Measurements from ENCODE around the gene GNAI2. TPM values are rescaled to one million over a fixed set of nuclear protein-coding genes. Genes with fewer than 3 reads are reported as not detected.

GNAI2 gene
- total RNA-seq, 2 donors from 2014 or later = 331 to 413 TPM

DNA sequence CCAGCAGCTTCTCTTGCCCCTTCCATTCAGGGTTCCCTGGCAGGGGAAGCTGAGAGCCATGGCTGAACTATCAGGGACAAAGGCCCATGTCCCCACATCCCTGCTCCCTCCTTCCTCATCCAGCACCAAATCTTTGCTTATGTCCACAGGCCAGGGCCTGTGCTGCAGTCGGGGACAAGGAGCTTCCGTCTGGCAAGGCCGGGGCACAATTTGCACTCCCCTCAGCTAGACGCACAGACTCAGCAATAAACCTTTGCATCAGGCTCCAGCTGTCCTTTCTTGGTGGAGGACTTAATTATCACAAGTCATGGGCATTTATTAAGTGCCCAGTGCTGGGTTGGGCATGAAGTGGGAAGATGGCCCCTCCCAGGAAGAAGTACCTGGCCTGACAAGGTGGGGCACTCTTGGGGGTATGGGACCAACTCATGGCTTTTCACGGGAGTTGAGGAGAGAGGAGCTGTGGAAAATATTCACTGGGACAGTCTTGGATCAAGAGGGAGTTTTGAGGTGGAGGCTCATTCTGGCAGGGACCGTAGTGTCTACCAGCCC, 39.7 kb upstream of the GNAI2 start:
- H3K4me1 Mint-ChIP-seq (ENCODE audit: low read depth in 2 of 2) = peaks cover 0 to 5% of the 10 kb centered on the region in 2 donors
- ATAC-seq (no peak), DNase-seq (ENCODE audit: low spot score) (no peak)
- peaks cover 12 to 20% of the 10 kb centered on the region in 2 donors for H3K27me3 Mint-ChIP-seq
- no peak overlapping the region for H3K4me3 Mint-ChIP-seq
- H3K27ac Mint-ChIP-seq = no peak overlapping the region
- H3K36me3 Mint-ChIP-seq = no peaks in the 10 kb centered on the region
- H3K9me3 Mint-ChIP-seq = no peaks in the 10 kb centered on the region

DNA sequence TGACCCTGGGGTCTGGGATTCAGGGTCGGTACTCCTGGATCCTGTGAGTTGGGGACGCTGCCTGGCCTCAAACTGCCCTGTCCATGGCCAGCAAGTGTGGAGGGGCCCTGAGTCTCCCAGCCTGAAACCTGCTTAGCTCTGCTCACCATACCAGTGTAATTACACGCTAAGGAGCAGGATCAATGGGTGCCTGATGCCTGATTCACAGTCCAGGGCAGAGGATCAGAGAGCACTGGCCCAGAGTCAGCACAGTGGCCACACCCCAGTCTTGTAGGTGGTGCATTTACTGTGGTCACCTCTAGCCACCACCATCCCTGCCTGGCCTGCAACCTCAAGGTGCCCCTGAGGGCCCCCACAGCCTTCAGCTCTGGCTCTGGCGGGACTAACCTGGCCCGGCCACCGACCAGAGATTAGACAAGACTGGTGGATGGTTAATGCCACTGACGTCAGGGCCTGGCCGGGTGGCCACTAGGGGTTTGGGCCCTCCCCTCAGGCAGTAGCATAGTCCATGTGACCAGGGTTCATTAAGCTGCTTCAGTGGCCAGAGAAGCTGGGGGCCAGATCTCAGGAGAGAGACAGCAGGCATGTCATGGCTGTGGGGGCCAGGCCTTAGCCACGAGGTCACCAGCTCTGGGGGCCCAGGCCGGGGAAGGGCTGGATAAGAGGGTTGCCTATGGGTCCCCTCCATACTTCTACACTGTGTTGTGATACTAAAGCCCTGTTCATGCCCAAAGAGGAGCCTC, 34.3 kb upstream of the GNAI2 start:
- H3K36me3 Mint-ChIP-seq = no peaks in the 10 kb centered on the region
- H3K4me1 Mint-ChIP-seq (ENCODE audit: low read depth in 2 of 2) = no peaks in the 10 kb centered on the region
- no peaks in the 10 kb centered on the region for H3K9me3 Mint-ChIP-seq
- ATAC-seq = peak in 1 of 2 donors; percentile 24
- H3K27ac Mint-ChIP-seq = no peak overlapping the region
- peaks cover 23 to 24% of the 10 kb centered on the region in 2 donors for H3K27me3 Mint-ChIP-seq
- H3K4me3 Mint-ChIP-seq = no peak overlapping the region
- DNase-seq (ENCODE audit: low spot score) = no peak

DNA sequence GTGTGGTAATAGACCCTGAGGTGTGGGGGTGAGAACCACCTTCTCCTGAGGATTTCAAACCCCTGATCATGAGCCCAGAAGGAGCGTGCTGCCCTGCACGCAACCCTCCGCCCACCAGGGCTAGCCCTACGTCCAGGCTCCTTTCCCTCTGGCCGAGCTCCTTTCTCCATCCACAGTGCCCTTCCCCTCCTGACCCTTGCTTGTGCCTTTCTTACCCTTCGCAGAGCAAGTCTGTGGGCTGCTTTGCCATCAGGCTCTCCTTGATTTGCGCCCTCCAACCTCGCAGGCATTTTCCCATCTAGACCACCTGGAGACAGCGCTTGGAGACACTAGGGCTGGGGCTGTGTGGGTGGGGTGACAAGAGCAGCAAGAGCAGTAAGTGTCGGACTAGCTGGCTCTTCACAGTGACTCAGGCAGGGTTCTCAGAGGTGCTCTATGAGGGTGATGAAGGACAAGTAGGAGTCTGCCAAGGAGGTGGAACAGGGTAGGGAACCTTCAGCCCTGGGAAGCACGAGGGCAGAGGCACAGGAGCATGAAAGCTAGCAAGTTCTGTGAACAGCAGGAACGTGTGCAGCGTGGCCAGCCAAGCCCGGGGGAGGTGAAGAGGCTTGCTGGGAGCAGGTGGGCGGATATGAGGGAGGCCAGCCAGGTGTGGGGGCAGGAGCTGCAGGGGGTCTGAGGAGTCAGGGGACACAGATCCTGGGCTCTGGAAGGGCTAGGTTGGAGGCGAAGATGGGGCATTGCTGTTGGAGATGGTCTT, 33.5 kb upstream of the GNAI2 start:
- H3K9me3 Mint-ChIP-seq = no peaks in the 10 kb centered on the region
- DNase-seq (ENCODE audit: low spot score) (no peak), ATAC-seq (no peak)
- no peaks in the 10 kb centered on the region for H3K4me1 Mint-ChIP-seq (ENCODE audit: low read depth in 2 of 2)
- no peaks in the 10 kb centered on the region for H3K36me3 Mint-ChIP-seq
- peaks cover 20 to 25% of the 10 kb centered on the region in 2 donors for H3K27me3 Mint-ChIP-seq
- no peak overlapping the region for H3K4me3 Mint-ChIP-seq
- H3K27ac Mint-ChIP-seq = no peak overlapping the region

DNA sequence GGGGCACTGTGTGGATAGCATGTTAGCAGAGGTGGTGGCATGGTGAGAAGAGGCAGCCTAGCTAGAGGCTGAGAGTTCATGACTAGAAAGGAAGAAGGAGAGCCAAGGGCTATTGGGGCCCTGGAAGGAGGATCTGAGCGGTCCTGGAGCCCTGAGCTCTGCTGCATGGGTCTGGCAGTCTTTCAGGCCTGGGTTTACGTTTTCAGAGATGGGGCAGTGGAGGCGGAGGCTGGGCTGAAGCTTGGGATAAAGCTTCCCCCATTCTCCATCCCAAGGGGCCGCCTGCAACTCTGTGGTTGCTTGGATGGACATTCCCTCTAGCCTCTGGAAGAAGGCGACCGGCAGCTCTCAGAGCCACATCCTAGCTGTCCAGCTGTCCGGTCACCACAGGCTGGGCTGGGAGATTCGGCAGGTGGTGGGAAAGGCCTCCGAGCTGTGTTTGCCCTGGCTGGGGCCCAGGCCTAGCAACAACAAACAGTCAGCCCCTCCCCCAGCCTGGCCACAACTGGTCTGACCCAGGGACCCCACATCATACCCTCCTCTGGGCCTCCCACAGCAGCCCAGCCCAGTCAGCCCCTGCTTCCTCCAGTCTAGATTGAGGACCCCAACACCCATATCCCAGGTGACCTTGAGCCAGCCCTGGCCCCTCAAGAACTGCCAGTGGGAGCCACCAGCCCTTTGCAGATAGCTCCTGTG, 32.7 kb upstream of the GNAI2 start:
- H3K36me3 Mint-ChIP-seq = no peaks in the 10 kb centered on the region
- H3K27ac Mint-ChIP-seq = no peak overlapping the region
- H3K9me3 Mint-ChIP-seq = no peaks in the 10 kb centered on the region
- H3K4me3 Mint-ChIP-seq = no peak overlapping the region
- H3K4me1 Mint-ChIP-seq (ENCODE audit: low read depth in 2 of 2) = no peaks in the 10 kb centered on the region
- peaks cover 19 to 26% of the 10 kb centered on the region in 2 donors for H3K27me3 Mint-ChIP-seq
- no peak for ATAC-seq
- DNase-seq (ENCODE audit: low spot score) = no peak

DNA sequence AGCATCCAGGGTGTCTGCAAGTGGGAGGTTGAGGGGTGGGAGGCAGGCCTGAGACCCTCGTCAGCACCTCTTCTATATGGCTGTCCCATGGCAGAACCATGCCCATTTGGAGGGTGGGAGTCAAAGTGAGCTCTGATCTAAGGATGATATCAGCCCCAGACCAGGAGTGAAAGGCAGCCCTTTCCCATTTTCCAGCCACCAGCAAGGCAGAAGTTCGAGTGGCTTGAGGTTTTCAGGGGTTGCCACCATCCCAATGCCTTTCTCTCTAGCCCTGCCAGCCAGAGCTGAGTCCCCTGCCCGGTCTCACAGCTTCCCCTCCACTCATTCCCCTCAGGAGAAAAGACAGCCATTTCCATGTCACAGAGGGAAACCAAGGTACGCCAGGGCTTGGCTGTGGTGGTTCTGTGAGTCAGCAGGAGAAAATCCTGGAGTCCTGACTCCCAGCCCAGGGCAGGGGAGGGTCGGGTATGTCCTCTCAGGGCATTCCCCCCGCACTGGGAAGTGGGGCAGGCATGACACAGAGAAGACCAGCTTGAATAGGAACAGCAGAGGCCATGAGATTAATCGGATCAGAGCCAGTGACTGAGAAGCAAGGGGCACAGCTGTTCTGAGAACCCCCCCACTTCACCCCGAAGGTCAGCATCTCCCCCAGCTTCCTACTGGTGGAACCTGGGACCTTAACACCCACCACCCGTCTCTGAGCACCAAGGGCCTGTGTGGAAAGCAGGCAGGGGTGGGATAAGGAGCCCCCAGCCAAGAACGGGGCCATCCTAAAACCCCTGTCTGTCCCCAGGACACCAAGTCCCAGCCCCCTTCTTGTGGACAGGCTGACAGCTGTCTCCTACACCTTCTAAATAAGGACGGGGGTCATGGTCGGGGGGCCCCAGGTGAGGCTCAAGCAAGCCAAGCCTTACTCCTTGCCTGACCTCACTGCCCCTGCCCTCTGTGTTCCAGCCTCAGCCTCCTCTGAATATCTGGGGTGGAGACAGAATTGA, 31.9 kb upstream of the GNAI2 start:
- DNase-seq (ENCODE audit: low spot score) (no peak), ATAC-seq (no peak)
- Mint-ChIP-seq H3K27me3 (peaks cover 22 to 30% of the 10 kb centered on the region in 2 donors), H3K27ac (no peak overlapping the region), H3K4me1 (ENCODE audit: low read depth in 2 of 2) (no peaks in the 10 kb centered on the region), H3K4me3 (no peak overlapping the region), H3K9me3 (no peaks in the 10 kb centered on the region), H3K36me3 (no peaks in the 10 kb centered on the region)

DNA sequence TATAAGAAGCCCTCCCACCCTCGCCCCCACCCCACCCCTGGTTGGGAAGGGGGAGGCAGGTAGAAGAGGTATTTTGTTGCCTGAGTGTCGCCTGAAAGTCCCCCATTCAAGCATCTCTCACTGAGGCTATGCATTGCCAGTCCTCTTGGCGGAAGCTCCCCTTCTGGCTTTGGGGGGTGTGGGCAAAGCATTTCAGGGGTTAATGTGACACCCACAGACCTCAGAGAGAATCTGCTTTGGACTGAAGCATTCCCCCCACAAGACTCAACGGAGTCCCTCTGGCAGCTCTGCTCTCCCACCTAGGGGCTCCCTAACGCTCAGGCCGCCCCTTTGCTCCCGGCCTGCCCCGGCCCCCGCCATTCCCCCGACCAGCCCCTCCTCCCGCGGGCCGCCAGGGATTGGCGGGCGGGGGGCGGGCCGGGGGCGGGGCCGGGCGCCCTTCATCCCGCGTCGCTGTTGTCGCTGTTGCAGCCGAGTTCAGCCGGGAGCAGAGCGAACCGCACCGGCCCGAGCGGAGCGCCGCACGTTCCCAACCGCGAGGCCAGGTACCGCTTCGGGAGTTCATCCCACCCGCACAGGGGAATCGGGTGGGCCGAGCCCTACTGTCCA, 31.1 kb upstream of the GNAI2 start, which contains the start of gene SLC38A3:
SLC38A3 (plus strand) TSS at position 468 of the 609 bp plus-strand sequence. CDS start 8,929 bp downstream, outside the sequence.
- Mint-ChIP-seq H3K4me3 (no peak within 1 kb of the TSS), H3K36me3 (no peaks in the 10 kb centered on the region), H3K27me3 (peaks cover 20 to 26% of the 10 kb centered on the region in 2 donors), H3K27ac (no peak within 1 kb of the TSS), H3K9me3 (no peaks in the 10 kb centered on the region), H3K4me1 (ENCODE audit: low read depth in 2 of 2) (no peaks in the 10 kb centered on the region)
- ATAC-seq = no peak
- no peak for DNase-seq (ENCODE audit: low spot score)

DNA sequence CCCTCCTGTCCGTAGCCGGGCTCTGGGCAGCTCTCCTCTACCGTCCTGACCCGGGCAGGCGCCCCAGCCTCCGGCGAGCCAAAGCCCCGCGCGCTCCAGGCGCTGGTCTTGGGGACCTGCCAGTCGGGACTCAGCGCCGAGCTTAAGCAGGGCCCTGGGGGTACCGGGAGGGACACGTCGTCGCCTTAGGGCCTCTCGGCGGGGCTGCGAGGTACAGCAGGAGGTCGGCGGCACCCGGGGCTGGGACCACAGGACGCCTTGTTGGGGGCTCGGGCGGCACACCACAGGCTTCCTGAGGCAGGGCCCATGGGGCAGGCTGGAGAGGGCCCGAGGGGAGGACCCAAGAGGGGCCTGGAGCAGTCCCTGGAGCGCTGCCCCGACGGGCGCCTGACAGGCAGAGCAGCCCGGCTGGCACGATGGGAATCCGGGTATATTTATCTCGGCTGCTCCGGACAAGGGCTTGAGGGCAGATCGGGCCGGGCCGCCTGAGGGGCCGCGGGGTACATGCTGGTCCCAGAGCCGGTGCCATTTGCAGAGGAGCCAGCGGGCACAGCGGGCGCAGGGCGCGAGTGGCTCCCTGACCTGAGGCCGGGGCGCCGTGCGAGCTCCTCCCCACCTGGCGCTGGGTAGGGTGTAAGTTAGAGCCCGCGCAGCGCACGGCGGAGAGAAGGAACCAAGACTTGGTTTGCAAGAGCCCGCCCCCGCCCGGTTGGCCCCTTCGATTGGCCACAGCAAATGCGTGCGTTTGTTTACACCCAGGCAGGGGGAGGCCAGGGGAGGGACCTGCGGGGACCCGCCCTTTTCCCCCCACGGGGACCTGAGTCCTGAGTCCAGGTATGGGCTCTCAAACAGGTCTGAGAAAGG, 30.4 kb upstream of the GNAI2 start:
- Mint-ChIP-seq H3K9me3 (no peaks in the 10 kb centered on the region), H3K27me3 (peaks cover 19 to 26% of the 10 kb centered on the region in 2 donors), H3K4me3 (no peak overlapping the region), H3K36me3 (no peaks in the 10 kb centered on the region), H3K27ac (no peak overlapping the region), H3K4me1 (ENCODE audit: low read depth in 2 of 2) (no peaks in the 10 kb centered on the region)
- ATAC-seq (peak; percentile 7 to 24), DNase-seq (ENCODE audit: low spot score) (no peak)

DNA sequence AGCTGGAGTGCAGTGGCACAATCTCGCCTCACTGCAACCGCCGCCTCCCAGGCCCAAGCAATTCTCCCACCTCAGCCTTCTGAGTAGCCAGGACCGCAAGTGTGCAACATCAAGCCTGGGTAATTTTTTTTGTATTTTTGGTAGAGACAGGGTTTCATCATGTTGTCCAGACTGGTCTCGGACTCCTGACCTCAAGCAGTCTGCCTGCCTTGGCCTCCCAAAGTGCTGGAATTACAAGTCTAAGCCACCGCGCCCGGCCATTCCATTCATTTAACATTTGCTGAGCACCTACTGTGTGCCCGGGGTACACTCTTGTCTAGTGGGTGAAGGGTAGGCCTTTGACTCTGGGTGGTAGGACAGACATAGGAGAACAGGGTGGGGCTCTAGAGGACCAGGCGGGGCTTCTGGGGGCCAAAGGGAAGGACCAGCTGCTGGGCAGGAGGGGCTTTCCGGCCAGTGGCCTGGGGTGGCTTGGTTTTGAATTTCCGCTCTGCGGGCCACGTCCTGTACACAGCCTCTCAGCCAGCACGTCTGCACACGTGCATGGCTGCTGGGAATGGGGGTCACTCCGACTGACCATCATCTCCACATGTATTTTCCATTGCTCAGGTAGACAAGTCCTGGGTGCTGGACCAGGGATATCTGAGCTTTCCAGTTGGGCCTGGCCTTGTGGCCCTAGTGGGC, 28.5 kb upstream of the GNAI2 start:
- Mint-ChIP-seq H3K36me3 (no peaks in the 10 kb centered on the region), H3K27ac (no peak overlapping the region), H3K4me1 (ENCODE audit: low read depth in 2 of 2) (peaks cover 0 to 6% of the 10 kb centered on the region in 2 donors), H3K4me3 (no peak overlapping the region), H3K27me3 (peaks cover 10 to 24% of the 10 kb centered on the region in 2 donors), H3K9me3 (no peaks in the 10 kb centered on the region)
- DNase-seq (ENCODE audit: low spot score) = no peak
- ATAC-seq = no peak

DNA sequence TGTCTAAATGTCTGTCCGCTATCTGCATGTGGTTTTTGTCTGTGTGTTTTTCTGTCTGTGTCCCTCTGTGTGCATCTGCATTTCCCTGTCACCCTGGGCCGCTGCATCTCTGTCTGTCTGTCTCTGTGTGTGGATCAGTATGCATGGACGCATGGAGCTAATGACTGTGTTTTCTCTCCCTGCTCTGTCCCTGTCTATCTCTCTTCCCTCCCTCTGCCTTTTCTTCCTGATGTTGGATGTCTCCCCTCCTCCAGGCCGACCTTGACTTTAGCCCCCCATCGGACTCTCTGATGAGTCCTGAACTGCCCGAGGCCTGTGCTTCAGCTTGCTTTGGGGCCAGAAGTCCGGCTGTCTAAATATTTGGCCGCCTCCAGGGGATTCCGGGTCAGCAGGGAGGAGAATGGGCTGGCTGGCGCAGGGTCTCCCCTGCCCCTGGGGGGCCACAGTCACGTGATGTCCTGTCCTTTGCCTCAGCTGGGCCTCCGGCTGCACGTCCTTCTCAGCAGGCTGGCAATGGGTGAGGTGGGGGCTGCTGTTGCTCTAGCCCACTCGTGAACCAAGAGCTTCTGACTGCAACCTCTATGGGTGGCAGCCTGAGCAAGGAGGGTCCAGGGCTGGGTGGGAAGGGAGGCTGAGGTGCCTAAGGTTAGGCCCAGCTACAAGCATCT, 27.2 kb upstream of the GNAI2 start:
- no peak for DNase-seq (ENCODE audit: low spot score)
- H3K4me3 Mint-ChIP-seq = no peak overlapping the region
- H3K27ac Mint-ChIP-seq = no peak overlapping the region
- H3K4me1 Mint-ChIP-seq (ENCODE audit: low read depth in 2 of 2) = peaks cover 0 to 6% of the 10 kb centered on the region in 2 donors
- no peak for ATAC-seq
- H3K9me3 Mint-ChIP-seq = no peaks in the 10 kb centered on the region
- peaks cover 4 to 16% of the 10 kb centered on the region in 2 donors for H3K27me3 Mint-ChIP-seq
- no peaks in the 10 kb centered on the region for H3K36me3 Mint-ChIP-seq

DNA sequence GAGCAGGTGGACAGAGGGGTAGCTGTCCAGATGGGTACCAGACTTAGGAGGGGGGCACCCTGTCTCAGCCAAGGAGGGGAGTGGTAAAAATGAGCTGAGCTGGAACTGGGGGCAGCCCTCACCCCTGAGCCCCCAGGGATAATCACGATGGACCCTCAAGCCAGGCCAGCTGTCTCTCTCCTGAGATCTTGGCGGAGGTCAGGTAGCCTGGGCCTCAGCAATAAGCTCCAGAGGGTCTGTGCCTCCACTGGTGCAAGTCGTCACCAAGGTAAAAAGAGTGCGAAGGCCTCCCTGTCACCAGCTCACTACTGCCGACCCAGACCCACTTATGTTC, 25.9 kb upstream of the GNAI2 start:
- no peak overlapping the region for H3K27ac Mint-ChIP-seq
- no peaks in the 10 kb centered on the region for H3K36me3 Mint-ChIP-seq

More for the DNA sequence above, 25.9 kb upstream of the GNAI2 start:
- Mint-ChIP-seq H3K9me3 (no peaks in the 10 kb centered on the region), H3K27me3 (peaks cover 4 to 16% of the 10 kb centered on the region in 2 donors), H3K4me1 (ENCODE audit: low read depth in 2 of 2) (peaks cover 0 to 6% of the 10 kb centered on the region in 2 donors), H3K4me3 (no peak overlapping the region)
- DNase-seq (ENCODE audit: low spot score) (no peak), ATAC-seq (no peak)
